ENCODE data around the gene CD320. TPM values are rescaled to one million over a fixed set of nuclear protein-coding genes. Genes with fewer than 3 reads are reported as not detected.

The CD320 gene
- total and polyA plus RNA-seq, 10 of the 15 experiments (the other 5 are each of a cell fraction or from before 2014, with no cell fraction given) = 1.1 to 134 (median 46.5) TPM

DNA sequence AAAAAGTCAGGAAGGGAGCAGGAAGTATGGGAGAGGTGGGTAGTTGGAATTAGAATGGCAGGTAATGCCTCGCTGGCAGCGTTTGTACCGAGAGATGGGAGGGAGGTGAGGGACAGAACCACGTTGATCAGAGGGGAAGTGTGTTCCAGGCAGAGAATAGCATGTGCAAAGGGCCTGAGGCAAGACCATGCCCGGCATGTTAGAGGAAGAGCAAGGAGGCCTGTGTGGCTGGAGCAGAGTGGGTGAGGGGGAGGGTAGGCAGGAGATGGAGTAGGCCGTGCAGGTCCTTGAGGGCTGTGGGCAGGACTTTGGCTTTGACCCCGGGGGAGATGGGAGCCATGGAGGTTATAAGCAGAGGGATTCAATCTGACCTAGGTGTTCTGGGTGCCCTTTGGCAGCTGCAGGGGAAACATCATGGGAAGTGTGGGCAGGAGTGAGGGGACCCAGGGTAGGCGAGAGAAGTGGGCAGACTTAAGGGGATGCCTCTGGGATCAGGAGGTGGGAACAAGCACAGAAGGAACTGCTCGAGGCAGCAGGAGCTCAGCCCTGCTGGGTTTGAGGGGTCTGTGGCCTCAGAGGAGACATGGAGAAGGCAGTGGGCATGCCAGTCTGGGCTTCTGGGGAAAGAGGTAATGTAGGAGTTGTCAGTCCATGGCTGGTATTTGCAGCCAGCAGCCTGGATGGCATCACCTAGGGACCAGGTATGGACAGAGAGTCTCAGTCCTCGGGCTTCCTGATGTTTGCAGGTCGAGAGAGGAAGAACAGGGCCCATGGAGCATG is 48.8 kb downstream of the CD320 start:
- intact Hi-C loops (cut with micrococcal nuclease; ENCODE audit: unreplicated experiment) (no loop called here), in situ Hi-C loops (cut with MboI) (loop anchor here (10.0 kb wide), 2 partner anchors 245 to 315 kb away; partner anchors contain the start of gene TIMM44)
- ChIA-PET POLR2A (interaction anchor here (0.7 kb wide), 1 partner anchor 75 kb away, joined by 5 read pairs; no protein-coding TSS in a partner anchor), RAD21 (ENCODE audit: unreplicated experiment) (no interaction called here), CTCF (interaction anchor here (0.6 kb wide), 1 partner anchor 200 kb away, joined by 4 read pairs; no protein-coding TSS in a partner anchor), SMC1A (ENCODE audit: uncharacterized antibody, unreplicated experiment) (no interaction called here)
- BruUV-seq (replicated peaks) = no TSS peak
- no peak overlapping the region for H3K27ac ChIP-seq (ENCODE audit: control insufficient read depth, insufficient read depth)
- H4K20me1 ChIP-seq (ENCODE audit: control insufficient read depth, insufficient read depth) = no peaks in the 10 kb centered on the region
- no peak overlapping the region for H3K4me3 ChIP-seq
- DNase-seq (ENCODE audit: low read depth, low spot score) = no peak
- H3K4me1 ChIP-seq (ENCODE audit: control insufficient read depth, insufficient read depth, low read length) = no peaks in the 10 kb centered on the region
- H3K4me2 ChIP-seq (ENCODE audit: control insufficient read depth, insufficient read depth) = no peak overlapping the region
- no peaks in the 10 kb centered on the region for H3K79me2 ChIP-seq (ENCODE audit: control insufficient read depth, insufficient read depth, low read length)
- H3K9ac ChIP-seq (ENCODE audit: control insufficient read depth, insufficient read depth, low read length) = no peak overlapping the region
- no peak for FAIRE-seq
- ATAC-seq = no peak
- WGBS (ENCODE audit: insufficient coverage, insufficient replicate concordance, low lambda C conversion rate, missing lambda C conversion rate) = 87% methylated on average over 10 of the region's 11 CpGs
- peaks cover 14 to 26% of the 10 kb centered on the region in 2 experiments; a peak in 3 of 4 replicates for H3K36me3 ChIP-seq (ENCODE audit: control insufficient read depth in 2 of 2, insufficient read depth in 2 of 2, low read length in 1 of 2)
- no peak overlapping the region for H2AFZ ChIP-seq (ENCODE audit: control insufficient read depth, low read depth, low read length)
- no peaks in the 10 kb centered on the region for H3K9me3 ChIP-seq (replicated peaks; ENCODE audit: control insufficient read depth, insufficient read depth, low read length)
- H3K27me3 ChIP-seq (replicated peaks in 1 of 2; ENCODE audit: control insufficient read depth in 2 of 2, insufficient read depth in 2 of 2, low read length in 1 of 2) = no peaks in the 10 kb centered on the region
- TF ChIP-seq NR2F1 (conservative IDR thresholded peaks at IDR 0.05) = no peak
- TF ChIP-seq ATF7 (IDR thresholded peaks at IDR 0.05; ENCODE audit: low read depth) = no peak
- TF ChIP-seq, protein P1, sequence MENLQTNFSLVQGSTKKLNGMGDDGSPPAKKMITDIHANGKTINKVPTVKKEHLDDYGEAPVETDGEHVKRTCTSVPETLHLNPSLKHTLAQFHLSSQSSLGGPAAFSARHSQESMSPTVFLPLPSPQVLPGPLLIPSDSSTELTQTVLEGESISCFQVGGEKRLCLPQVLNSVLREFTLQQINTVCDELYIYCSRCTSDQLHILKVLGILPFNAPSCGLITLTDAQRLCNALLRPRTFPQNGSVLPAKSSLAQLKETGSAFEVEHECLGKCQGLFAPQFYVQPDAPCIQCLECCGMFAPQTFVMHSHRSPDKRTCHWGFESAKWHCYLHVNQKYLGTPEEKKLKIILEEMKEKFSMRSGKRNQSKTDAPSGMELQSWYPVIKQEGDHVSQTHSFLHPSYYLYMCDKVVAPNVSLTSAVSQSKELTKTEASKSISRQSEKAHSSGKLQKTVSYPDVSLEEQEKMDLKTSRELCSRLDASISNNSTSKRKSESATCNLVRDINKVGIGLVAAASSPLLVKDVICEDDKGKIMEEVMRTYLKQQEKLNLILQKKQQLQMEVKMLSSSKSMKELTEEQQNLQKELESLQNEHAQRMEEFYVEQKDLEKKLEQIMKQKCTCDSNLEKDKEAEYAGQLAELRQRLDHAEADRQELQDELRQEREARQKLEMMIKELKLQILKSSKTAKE (IDR thresholded peaks at IDR 0.05; ENCODE audit: low read depth, poor library complexity, severe bottlenecking) = no peak
- TF ChIP-seq, protein P2, sequence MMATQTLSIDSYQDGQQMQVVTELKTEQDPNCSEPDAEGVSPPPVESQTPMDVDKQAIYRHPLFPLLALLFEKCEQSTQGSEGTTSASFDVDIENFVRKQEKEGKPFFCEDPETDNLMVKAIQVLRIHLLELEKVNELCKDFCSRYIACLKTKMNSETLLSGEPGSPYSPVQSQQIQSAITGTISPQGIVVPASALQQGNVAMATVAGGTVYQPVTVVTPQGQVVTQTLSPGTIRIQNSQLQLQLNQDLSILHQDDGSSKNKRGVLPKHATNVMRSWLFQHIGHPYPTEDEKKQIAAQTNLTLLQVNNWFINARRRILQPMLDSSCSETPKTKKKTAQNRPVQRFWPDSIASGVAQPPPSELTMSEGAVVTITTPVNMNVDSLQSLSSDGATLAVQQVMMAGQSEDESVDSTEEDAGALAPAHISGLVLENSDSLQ (IDR thresholded peaks at IDR 0.05) = no peak
- no peak for TF ChIP-seq NFXL1 (IDR thresholded peaks at IDR 0.05; ENCODE audit: borderline replicate concordance)
- TF ChIP-seq EP300 (IDR thresholded peaks at IDR 0.05; ENCODE audit: borderline replicate concordance in 1 of 2, control insufficient read depth in 1 of 2, low read depth in 2 of 2, low read length in 2 of 2) = no peak
- TF ChIP-seq, protein P3, sequence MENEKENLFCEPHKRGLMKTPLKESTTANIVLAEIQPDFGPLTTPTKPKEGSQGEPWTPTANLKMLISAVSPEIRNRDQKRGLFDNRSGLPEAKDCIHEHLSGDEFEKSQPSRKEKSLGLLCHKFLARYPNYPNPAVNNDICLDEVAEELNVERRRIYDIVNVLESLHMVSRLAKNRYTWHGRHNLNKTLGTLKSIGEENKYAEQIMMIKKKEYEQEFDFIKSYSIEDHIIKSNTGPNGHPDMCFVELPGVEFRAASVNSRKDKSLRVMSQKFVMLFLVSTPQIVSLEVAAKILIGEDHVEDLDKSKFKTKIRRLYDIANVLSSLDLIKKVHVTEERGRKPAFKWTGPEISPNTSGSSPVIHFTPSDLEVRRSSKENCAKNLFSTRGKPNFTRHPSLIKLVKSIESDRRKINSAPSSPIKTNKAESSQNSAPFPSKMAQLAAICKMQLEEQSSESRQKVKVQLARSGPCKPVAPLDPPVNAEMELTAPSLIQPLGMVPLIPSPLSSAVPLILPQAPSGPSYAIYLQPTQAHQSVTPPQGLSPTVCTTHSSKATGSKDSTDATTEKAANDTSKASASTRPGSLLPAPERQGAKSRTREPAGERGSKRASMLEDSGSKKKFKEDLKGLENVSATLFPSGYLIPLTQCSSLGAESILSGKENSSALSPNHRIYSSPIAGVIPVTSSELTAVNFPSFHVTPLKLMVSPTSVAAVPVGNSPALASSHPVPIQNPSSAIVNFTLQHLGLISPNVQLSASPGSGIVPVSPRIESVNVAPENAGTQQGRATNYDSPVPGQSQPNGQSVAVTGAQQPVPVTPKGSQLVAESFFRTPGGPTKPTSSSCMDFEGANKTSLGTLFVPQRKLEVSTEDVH (IDR thresholded peaks at IDR 0.05; ENCODE audit: low read depth, partially characterized antibody) = no peak
- no peak for TF ChIP-seq SRF (IDR thresholded peaks at IDR 0.05; ENCODE audit: low read depth in 2 of 2, low read length in 2 of 2)
- TF ChIP-seq ZZZ3 (IDR thresholded peaks at IDR 0.05; ENCODE audit: control insufficient read depth, insufficient read length, low read depth) = no peak
- TF ChIP-seq, protein P4, sequence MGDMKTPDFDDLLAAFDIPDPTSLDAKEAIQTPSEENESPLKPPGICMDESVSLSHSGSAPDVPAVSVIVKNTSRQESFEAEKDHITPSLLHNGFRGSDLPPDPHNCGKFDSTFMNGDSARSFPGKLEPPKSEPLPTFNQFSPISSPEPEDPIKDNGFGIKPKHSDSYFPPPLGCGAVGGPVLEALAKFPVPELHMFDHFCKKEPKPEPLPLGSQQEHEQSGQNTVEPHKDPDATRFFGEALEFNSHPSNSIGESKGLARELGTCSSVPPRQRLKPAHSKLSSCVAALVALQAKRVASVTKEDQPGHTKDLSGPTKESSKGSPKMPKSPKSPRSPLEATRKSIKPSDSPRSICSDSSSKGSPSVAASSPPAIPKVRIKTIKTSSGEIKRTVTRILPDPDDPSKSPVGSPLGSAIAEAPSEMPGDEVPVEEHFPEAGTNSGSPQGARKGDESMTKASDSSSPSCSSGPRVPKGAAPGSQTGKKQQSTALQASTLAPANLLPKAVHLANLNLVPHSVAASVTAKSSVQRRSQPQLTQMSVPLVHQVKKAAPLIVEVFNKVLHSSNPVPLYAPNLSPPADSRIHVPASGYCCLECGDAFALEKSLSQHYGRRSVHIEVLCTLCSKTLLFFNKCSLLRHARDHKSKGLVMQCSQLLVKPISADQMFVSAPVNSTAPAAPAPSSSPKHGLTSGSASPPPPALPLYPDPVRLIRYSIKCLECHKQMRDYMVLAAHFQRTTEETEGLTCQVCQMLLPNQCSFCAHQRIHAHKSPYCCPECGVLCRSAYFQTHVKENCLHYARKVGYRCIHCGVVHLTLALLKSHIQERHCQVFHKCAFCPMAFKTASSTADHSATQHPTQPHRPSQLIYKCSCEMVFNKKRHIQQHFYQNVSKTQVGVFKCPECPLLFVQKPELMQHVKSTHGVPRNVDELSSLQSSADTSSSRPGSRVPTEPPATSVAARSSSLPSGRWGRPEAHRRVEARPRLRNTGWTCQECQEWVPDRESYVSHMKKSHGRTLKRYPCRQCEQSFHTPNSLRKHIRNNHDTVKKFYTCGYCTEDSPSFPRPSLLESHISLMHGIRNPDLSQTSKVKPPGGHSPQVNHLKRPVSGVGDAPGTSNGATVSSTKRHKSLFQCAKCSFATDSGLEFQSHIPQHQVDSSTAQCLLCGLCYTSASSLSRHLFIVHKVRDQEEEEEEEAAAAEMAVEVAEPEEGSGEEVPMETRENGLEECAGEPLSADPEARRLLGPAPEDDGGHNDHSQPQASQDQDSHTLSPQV (IDR thresholded peaks at IDR 0.05) = no peak
- no peak for TF ChIP-seq CHD1 (IDR thresholded peaks at IDR 0.05; ENCODE audit: low read depth, low read length)
- TF ChIP-seq KDM1A (IDR thresholded peaks at IDR 0.05; ENCODE audit: borderline replicate concordance) = no peak
